HUDEP-2 (cell line): ENCODE measurements around the gene PLPP3.

ENCODE experiments used
- DNase-seq, 76 experiments: peaks; one replicate each; lab custom pipeline; 2025; ENCODE audit not compliant: unreplicated experiment in 76 of 76; lab: John Stamatoyannopoulos, UW

Gene PLPP3

GRCh38 chr1:56577406-56578137, 1.8 kb downstream of the PLPP3 start:
- DNase-seq, result no peak

- DNase-seq, result no peak
Measured at GRCh38 chr1:56576880-56577405, 2.4 kb downstream of the PLPP3 start.

GRCh38 chr1:56575865-56576264, 3.5 kb downstream of the PLPP3 start:
- DNase-seq, result no peak

- DNase-seq, result no peak
Measured at GRCh38 chr1:56574794-56575193, 4.6 kb downstream of the PLPP3 start.

- no peak for DNase-seq
Measured at GRCh38 chr1:56573311-56573710, 6.1 kb downstream of the PLPP3 start.

GRCh38 chr1:56572334-56573050, 6.9 kb downstream of the PLPP3 start:
- DNase-seq, result no peak

- DNase-seq, result no peak
Measured at GRCh38 chr1:56571448-56571847, 7.9 kb downstream of the PLPP3 start.

GRCh38 chr1:56570924-56571372, 8.4 kb downstream of the PLPP3 start:
- DNase-seq, result no peak

- no peak for DNase-seq
Measured at GRCh38 chr1:56569661-56570060, 9.7 kb downstream of the PLPP3 start.

GRCh38 chr1:56566994-56567393, 12.4 kb downstream of the PLPP3 start:
- no peak for DNase-seq

GRCh38 chr1:56566061-56566744, 13.2 kb downstream of the PLPP3 start:
- DNase-seq, result no peak

GRCh38 chr1:56564615-56565014, 14.7 kb downstream of the PLPP3 start:
- DNase-seq, result no peak

GRCh38 chr1:56563568-56563967, 15.8 kb downstream of the PLPP3 start:
- no peak for DNase-seq

- DNase-seq, result no peak
Measured at GRCh38 chr1:56562891-56563452, 16.4 kb downstream of the PLPP3 start.

GRCh38 chr1:56561227-56562019, 17.9 kb downstream of the PLPP3 start:
- DNase-seq, result no peak

- no peak for DNase-seq
Measured at GRCh38 chr1:56557746-56558145, 21.6 kb downstream of the PLPP3 start.

GRCh38 chr1:56555448-56555847, 23.9 kb downstream of the PLPP3 start:
- no peak for DNase-seq

- DNase-seq, result no peak
Measured at GRCh38 chr1:56553046-56553445, 26.3 kb downstream of the PLPP3 start.

- no peak for DNase-seq
Measured at GRCh38 chr1:56552349-56552748, 27.0 kb downstream of the PLPP3 start.

GRCh38 chr1:56551691-56552090, 27.7 kb downstream of the PLPP3 start:
- no peak for DNase-seq
